ENCODE measurements around the gene HMCN1.

- TF ChIP-seq CTCF (IDR thresholded peaks at IDR 0.05), result no peak
- no peak for TF ChIP-seq POLR2A (IDR thresholded peaks at IDR 0.05)
Observed at GRCh38 chr1:185843986-185844385, 109.8 kb downstream of the HMCN1 start.

Measured in lower leg skin (tissue), 3 donors.